ENCODE measurements around the gene VTI1A.
A peak's percentile ranks its signal among the peaks of the same experiment; 100 is the strongest.

DNA sequence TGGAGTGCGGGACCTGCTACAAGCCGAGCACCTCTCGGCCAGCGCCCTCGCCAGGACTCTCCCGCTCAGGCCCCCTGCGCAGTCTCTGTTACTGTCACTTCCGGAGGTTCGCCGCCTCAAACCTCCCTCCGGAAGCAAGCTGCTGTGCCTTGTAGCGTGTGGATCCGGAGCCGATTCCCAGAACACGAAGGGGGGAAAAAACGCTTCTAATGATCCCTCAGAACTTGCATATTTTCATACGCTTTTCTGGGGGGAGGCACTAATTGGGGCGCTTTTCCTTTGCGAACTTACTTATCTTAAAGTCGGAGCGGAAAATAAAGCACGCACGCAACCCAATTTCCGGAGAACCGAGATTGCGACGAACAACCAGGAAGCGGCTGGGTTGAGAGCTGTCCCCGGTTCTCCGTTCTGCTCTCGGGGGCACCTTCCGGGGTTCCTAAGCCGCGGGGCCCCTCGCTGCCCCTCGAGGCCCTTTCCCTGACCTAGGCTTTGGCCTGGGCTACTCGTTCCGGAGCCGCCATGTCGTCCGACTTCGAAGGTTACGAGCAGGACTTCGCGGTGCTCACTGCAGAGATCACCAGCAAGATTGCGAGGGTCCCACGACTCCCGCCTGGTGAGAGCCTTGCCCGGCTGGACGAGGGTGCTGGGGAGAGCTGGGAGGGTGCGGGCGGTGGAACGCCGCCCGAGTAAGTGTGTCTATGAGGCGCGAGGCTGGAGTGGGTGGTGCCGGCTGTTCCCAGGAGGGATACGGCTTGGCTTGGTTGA lies at the start of gene VTI1A, which contains the start of gene ZDHHC6:
- peak; percentile 47 for TF ChIP-seq PHF8 (IDR thresholded peaks at IDR 0.05; ENCODE audit: borderline replicate concordance, low read depth)
- TF ChIP-seq, protein P1, sequence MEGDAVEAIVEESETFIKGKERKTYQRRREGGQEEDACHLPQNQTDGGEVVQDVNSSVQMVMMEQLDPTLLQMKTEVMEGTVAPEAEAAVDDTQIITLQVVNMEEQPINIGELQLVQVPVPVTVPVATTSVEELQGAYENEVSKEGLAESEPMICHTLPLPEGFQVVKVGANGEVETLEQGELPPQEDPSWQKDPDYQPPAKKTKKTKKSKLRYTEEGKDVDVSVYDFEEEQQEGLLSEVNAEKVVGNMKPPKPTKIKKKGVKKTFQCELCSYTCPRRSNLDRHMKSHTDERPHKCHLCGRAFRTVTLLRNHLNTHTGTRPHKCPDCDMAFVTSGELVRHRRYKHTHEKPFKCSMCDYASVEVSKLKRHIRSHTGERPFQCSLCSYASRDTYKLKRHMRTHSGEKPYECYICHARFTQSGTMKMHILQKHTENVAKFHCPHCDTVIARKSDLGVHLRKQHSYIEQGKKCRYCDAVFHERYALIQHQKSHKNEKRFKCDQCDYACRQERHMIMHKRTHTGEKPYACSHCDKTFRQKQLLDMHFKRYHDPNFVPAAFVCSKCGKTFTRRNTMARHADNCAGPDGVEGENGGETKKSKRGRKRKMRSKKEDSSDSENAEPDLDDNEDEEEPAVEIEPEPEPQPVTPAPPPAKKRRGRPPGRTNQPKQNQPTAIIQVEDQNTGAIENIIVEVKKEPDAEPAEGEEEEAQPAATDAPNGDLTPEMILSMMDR (IDR thresholded peaks at IDR 0.05), result no peak
- peak; percentile 93 for TF ChIP-seq POLR2A (IDR thresholded peaks at IDR 0.05; ENCODE audit: low read length)
- TF ChIP-seq BHLHE40 (IDR thresholded peaks at IDR 0.05; ENCODE audit: low read depth, low read length), result no peak
- TF ChIP-seq, protein P2, sequence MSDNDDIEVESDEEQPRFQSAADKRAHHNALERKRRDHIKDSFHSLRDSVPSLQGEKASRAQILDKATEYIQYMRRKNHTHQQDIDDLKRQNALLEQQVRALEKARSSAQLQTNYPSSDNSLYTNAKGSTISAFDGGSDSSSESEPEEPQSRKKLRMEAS (IDR thresholded peaks at IDR 0.05), result peak; percentile 80; the same call in 1 of the 2 replicates
- TF ChIP-seq, protein P3, sequence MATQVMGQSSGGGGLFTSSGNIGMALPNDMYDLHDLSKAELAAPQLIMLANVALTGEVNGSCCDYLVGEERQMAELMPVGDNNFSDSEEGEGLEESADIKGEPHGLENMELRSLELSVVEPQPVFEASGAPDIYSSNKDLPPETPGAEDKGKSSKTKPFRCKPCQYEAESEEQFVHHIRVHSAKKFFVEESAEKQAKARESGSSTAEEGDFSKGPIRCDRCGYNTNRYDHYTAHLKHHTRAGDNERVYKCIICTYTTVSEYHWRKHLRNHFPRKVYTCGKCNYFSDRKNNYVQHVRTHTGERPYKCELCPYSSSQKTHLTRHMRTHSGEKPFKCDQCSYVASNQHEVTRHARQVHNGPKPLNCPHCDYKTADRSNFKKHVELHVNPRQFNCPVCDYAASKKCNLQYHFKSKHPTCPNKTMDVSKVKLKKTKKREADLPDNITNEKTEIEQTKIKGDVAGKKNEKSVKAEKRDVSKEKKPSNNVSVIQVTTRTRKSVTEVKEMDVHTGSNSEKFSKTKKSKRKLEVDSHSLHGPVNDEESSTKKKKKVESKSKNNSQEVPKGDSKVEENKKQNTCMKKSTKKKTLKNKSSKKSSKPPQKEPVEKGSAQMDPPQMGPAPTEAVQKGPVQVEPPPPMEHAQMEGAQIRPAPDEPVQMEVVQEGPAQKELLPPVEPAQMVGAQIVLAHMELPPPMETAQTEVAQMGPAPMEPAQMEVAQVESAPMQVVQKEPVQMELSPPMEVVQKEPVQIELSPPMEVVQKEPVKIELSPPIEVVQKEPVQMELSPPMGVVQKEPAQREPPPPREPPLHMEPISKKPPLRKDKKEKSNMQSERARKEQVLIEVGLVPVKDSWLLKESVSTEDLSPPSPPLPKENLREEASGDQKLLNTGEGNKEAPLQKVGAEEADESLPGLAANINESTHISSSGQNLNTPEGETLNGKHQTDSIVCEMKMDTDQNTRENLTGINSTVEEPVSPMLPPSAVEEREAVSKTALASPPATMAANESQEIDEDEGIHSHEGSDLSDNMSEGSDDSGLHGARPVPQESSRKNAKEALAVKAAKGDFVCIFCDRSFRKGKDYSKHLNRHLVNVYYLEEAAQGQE (IDR thresholded peaks at IDR 0.05), result peak; percentile 42
- TF ChIP-seq RAD21 (conservative IDR thresholded peaks at IDR 0.05 in 1 of 2, IDR thresholded peaks at IDR 0.05 in 1 of 2), result no peak
- peak in 1 of 2 experiments; percentile 24; a peak in 1 of 4 replicates for TF ChIP-seq CEBPB (IDR thresholded peaks at IDR 0.05)

Measured in A549 (cell line).